HG03457 (cell line): ENCODE results near the gene MMAB.

Experiments used
- ATAC-seq: cut with Tn5 transposase; IDR thresholded peaks from one replicate; pipeline ENCODE4 v1.9.1; 2021; ENCODE audit warnings: moderate number of reproducible peaks; ENCODE audit not compliant: unreplicated experiment

MMAB gene

DNA sequence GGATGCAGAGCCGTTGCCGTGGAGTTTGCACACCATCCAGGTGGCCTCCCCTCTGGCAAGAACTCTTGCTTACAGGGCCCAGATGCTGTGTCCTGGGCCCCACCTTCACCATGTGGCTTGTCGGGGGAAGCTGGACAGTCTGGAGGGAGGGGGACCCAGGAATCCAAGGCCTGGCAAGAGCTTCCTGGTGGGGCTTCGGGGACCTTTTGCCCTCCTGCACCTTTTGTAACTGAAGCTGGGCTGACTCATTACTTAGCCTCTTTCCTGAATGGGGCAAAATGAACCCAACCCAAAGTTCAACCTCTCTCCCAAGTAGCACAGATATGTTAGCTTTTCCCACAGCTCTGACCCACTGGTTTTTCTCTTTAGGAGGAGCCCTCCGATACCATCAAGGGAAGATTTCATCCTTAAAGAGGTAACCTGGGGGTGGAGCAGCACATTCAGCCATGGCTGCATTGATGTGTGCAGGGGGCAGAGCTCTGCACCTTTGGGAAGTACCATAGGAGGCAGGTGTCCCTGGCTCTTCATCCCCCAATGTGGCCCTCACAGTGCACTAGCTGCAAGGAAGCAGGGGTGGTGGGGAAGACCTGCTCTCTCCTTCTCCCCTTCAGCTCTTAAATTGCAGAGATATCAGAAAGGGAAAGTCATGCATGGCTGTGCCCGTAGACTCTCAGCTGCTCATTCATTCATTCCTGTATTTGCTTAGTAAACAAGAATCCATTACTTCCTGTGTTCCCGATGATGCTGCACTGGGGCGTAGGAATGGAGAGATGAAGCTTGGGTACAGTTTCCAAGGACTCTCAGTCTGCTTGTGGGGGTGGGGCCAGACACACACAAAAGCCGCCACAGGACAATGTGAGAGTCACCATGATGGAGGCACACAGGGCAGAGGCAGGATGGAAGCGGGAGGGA, 13.3 kb upstream of the MMAB start:
- no peak for ATAC-seq

- ATAC-seq: no peak
These were observed 10.4 kb upstream of the MMAB start for GRCh38 chr12:109583733-109584132.

- ATAC-seq: no peak
These were observed 9.3 kb upstream of the MMAB start for GRCh38 chr12:109582636-109583035.

- ATAC-seq: no peak
These were observed 8.6 kb upstream of the MMAB start for GRCh38 chr12:109581856-109582255.

GRCh38 chr12:109581334-109581691, 8.0 kb upstream of the MMAB start:
- no peak for ATAC-seq

GRCh38 chr12:109580684-109581333, 7.5 kb upstream of the MMAB start:
- ATAC-seq: no peak

GRCh38 chr12:109580272-109580671, 7.0 kb upstream of the MMAB start:
- ATAC-seq: no peak

- no peak for ATAC-seq
These were observed 6.3 kb upstream of the MMAB start for GRCh38 chr12:109579639-109580038.

GRCh38 chr12:109578330-109578927, 5.1 kb upstream of the MMAB start:
- no peak for ATAC-seq

DNA sequence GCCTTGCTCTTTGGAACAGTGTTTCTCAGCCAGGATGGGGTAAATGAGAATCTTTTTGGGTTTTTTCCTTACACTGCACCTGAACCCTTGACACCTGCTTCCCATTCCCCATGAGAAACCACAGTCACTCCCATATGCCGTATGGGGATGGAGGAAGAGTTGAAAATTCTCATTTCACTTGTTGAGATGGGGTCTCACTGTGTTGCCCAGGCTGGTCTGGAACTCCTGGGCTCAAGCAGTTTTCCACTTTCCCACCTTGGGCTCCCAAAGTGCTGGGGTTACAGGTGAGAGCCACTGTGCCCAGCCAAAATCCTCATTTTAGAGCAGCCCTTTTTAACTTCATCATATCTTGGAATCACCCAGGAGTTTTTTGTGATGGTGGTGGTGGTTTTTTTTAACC, 4.0 kb upstream of the MMAB start:
- ATAC-seq: no peak

DNA sequence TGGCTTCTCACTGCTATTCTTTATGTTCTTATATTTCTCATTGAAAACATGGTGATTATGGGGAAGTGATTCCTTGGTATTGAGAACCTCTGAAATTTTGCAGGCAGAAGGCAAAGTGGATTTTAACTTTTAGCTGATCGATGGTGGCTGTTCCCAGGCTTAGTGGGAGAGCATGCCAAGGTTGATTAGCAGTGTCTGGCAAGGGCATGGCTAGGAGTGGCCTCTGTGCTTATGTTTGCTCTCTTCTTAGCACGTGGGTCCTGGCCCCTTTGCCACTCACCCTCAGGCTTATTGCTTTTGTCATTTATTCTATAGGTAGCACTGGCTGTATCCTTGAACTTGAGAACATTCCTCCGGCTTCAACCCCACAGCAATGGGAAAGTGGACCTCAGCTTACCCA, 2.4 kb upstream of the MMAB start:
- no peak for ATAC-seq

DNA sequence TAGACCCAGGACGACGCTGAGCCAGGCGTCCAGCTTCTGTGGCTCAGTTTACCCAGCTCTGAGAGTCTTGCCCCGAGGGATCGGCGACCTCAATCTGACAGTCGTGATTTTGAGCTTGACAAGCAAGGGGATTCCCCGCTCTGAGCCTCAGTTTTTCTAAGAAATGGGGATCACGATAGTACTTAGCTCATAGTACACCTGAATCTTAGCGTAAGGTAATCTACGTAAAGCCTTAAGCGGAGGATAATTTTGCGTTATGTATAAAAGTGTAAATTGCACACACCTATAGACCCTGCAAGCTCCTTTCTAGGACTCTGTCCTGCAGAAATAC, 575 bp upstream of the MMAB start:
- no peak for ATAC-seq

GRCh38 chr12:109572506-109572845, 828 bp downstream of the MMAB start:
- ATAC-seq: no peak

DNA sequence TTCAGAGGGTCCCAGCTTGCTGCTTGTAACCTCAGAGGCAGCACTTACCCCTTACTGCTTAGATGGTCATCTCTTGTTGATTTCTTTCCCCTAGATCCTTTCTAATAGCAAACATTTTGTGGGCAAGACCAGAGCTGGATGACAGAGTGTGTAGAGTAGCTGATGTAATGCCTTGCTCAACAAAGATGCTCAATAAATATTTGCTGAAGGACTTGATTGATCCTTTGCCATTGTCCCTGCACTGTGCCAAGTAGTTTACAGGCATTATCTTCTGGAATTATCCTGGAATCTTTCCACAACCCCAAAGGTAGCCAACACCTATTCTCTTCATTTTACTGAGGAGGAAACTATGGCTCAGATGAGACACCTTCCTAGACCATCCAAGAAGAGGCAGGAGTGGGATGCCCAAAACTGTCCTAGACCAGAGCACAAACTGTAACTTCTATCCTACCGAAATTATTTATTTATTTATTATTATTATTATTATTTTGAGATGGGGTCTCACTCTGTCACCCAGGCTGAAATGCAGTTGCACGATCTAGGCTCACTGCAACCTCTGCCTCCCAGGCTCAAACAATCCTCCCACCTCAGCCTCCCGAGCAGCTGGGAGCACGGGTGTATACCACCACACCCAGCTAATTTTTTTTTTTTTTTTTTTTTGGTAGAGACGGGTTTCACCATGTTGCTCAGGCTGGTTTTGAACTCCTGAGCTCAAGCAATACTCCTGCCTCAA, 1.4 kb downstream of the MMAB start:
- no peak for ATAC-seq

GRCh38 chr12:109568486-109568885, 4.8 kb downstream of the MMAB start:
- no peak for ATAC-seq

GRCh38 chr12:109567967-109568366, 5.3 kb downstream of the MMAB start:
- no peak for ATAC-seq

GRCh38 chr12:109567296-109567695, 6.0 kb downstream of the MMAB start:
- no peak for ATAC-seq

DNA sequence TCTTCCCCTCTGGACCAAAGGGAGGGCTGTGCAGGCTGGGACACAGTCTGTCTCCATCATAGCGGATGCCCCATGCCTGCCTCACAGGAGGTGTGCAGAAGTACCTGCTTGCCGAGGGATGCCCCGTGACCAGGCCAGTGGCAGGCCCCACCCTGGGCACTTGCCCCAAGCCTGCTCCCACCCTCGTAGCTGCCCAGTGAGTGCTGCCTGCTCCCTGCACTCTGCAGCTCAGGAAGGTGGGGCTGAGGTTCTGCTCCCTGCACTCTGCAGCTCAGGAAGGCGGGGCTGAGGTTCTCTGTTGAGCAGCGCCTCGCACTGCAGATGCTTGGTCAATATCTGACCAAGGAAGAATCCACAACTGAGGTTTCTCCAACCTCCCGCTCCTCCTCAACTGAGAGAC, 6.9 kb downstream of the MMAB start:
- ATAC-seq: no peak

DNA sequence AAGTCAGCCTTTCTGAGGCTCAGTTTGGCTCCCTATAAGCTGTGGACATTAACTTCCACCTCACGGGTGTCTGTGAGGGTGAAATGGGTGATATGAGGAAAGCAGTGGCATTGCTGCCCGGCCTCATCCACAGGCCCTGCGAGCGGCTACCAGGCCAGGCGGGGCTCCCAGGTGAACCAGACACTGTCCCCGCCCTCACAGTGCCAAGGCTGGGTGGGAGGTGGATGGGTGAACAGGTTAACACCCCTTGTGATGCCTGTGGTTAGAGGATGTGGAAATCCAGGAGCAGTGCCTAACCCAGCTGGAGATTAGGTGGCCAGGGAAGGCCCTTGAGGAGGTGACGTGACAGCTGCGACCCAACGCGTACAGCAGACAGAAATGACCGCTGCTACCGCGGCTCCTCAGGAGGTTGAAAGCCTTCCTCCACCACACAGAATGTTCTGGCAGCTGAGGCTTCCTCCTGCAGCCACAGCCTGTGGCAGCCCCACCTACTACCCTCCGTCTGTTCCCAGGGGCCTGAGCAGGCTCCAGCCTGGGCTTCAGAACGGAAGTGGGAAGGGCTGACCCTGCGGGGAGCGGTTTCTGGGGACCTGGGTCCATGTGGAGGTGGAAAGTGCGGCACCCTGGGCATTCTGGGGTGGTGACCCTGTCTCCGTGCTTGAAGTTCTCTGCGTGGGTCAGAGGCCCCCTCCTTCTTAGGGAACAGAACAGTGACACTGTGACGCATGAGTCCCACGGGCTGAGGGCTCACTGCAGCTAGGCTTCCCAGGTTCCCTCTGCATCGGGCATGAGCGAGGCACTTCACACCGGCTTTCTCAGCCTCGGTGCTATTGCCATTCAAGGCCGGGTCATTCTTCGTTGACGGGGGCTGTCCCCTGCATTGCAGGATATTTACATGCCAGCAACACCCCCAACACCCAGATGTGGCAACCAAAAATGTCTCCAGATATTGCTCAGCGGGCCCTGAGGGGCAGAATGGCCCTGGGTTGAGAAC, 9.7 kb downstream of the MMAB start:
- ATAC-seq: no peak

GRCh38 chr12:109562871-109563270, 10.4 kb downstream of the MMAB start:
- no peak for ATAC-seq

DNA sequence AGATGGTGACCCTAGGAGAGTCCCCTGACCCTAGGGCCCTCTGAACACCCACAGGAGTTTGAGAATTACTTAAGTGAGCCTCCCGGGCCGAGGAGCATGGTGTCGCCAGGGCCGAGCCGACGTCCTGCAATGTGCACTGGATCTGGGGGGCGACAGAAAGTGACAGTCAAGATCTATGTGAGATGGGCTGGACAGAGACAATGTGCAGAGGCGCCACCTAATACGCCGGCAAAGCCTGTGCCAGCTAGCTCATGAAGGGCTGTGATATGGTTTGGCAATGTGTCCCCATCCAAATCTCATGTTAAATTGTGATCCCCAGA, 11.6 kb downstream of the MMAB start:
- no peak for ATAC-seq
